SK-N-MC (cell line): ENCODE measurements around the gene NDUFA7.
"Not testable (repeated sequence)": the region's sequence is repeated elsewhere in the genome, so short reads cannot be mapped to it uniquely, and the experiment has no call there.

ENCODE experiments used
- DNase-seq: peaks from one replicate; pipeline ENCODE4 v3.0.0-alpha.2; 2011; ENCODE audit warnings: low read depth, low spot score
- H3K27ac ChIP-seq: fragments of 200-600 bp; sonication (generic); 2 replicates; pipeline ENCODE4 v1.5.1; 2016; ENCODE audit warnings: mixed run types
- H3K36me3 ChIP-seq: fragments of 200-600 bp; sonication (generic); 2 replicates; pipeline ENCODE4 v1.6.1; 2017; ENCODE audit warnings: antibody characterized with exemption, low read length, mixed read lengths; ENCODE audit not compliant: insufficient read depth
- H3K4me3 ChIP-seq: fragments of 200-600 bp; sonication (generic); 2 replicates; pipeline ENCODE4 v1.5.1; 2016
- H3K9ac ChIP-seq: fragments of 200-600 bp; sonication (generic); 2 replicates; pipeline ENCODE4 v1.8.0; 2017; ENCODE audit warnings: mixed run types, mixed read lengths; ENCODE audit not compliant: insufficient read length
- H3K9me3 ChIP-seq: fragments of 200-600 bp; sonication (generic); 2 replicates; pipeline ENCODE4 v1.6.1; 2017; ENCODE audit warnings: low read depth, mild to moderate bottlenecking, antibody characterized with exemption, low read length, moderate library complexity, mixed read lengths
- EZH2 ChIP-seq: fragments of 200-600 bp; sonication (generic); IDR thresholded peaks from one replicate; pipeline ENCODE4 v1.6.1; 2017; ENCODE audit warnings: antibody characterized with exemption
- FOXP2 ChIP-seq: optimal IDR thresholded peaks from 2 replicates; pipeline ENCODE3; 2011; ENCODE audit warnings: mild to moderate bottlenecking, moderate library complexity; ENCODE audit not compliant: insufficient read depth; ENCODE audit errors: extremely low read length, control extremely low read depth
- POLR2AphosphoS5 ChIP-seq: IDR thresholded peaks from 2 replicates; pipeline ENCODE4 v1.6.1; 2012; ENCODE audit warnings: mild to moderate bottlenecking, low read depth, low read length, borderline replicate concordance

The NDUFA7 gene

GRCh38 chr19:8349629-8350372 lies 28.6 kb upstream of the NDUFA7 start:
- peak overlapping the region; percentile 96 for H3K27ac ChIP-seq
- DNase-seq, result peak; percentile 86
- not testable (repeated sequence) for H3K36me3 ChIP-seq, H3K9me3 ChIP-seq, H3K4me3 ChIP-seq, H3K9ac ChIP-seq
- TF ChIP-seq POLR2AphosphoS5, result peak; percentile 57; the same call in 1 of the 2 replicates

DNA sequence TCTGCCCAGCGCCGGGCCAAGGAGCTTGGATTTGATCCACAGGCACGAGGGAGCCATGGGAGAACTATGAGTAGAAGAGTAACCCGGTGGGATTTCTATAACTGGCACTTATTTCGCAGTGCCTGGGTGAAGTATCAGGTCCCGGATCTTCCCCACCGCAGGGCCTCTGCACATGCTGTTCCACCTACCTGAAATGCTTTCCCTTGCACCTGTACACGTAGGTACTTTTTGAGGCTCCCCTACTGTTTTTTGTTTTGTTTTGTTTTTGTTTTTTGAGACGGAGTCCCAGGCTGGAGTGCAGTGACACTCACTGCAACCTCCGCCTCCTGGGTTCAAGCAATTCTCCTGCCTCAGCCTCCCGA lies 22.3 kb upstream of the NDUFA7 start:
- H3K36me3 ChIP-seq, result no peaks in the 10 kb centered on the region
- no peak for DNase-seq
- H3K4me3 ChIP-seq, result peak overlapping the region; percentile 85
- no peaks in the 10 kb centered on the region for H3K9me3 ChIP-seq
- TF ChIP-seq EZH2 (no peak), FOXP2 (no peak), POLR2AphosphoS5 (no peak)
- no peak overlapping the region for H3K27ac ChIP-seq
- H3K9ac ChIP-seq, result no peak overlapping the region

- no peak within 1 kb of the TSS for H3K27ac ChIP-seq
- peak within 1 kb of the TSS; percentile 85 for H3K4me3 ChIP-seq
- peak; percentile 81 for DNase-seq
- TF ChIP-seq EZH2 (no peak), FOXP2 (no peak), POLR2AphosphoS5 (peak; percentile 39; the same call in 1 of the 2 replicates)
- no peaks in the 10 kb centered on the region for H3K9me3 ChIP-seq
- peak within 1 kb of the TSS; percentile 68 for H3K9ac ChIP-seq
- no peaks in the 10 kb centered on the region for H3K36me3 ChIP-seq
Measured at GRCh38 chr19:8342684-8343482, 21.7 kb upstream of the NDUFA7 start, which contains the start of gene KANK3. KANK3 (minus strand) TSS chr19:8343262; CDS start chr19:8337828, 5,434 bp downstream.

GRCh38 chr19:8342316-8342683 lies 21.1 kb upstream of the NDUFA7 start:
- H3K9me3 ChIP-seq, result no peaks in the 10 kb centered on the region
- no peak for DNase-seq
- peak overlapping the region; percentile 85 for H3K4me3 ChIP-seq
- H3K27ac ChIP-seq, result no peak overlapping the region
- TF ChIP-seq POLR2AphosphoS5, result no peak
- H3K9ac ChIP-seq, result peak overlapping the region; percentile 68
- H3K36me3 ChIP-seq, result no peaks in the 10 kb centered on the region

DNA sequence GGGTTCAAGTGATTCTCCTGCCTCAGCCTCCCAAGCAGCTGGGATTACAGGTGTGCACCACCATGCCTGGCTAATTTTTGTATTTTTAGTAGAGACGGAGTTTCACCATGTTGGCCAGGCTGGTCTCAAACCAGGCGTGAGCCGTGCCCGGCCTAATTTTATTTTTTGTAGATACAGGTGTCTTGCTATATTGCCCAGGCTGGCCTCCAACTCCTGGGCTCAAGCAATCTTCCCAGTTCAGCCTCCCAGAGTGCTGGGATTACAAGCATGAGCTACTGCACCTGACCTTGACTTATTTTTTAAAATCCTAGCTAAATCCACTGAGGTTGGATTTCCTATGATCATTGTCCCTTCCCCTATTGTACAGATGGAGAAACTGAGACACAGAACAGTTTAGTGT lies 20.3 kb upstream of the NDUFA7 start:
- not testable (repeated sequence) for H3K27ac ChIP-seq, H3K4me3 ChIP-seq, DNase-seq, H3K9ac ChIP-seq, H3K9me3 ChIP-seq, H3K36me3 ChIP-seq

DNA sequence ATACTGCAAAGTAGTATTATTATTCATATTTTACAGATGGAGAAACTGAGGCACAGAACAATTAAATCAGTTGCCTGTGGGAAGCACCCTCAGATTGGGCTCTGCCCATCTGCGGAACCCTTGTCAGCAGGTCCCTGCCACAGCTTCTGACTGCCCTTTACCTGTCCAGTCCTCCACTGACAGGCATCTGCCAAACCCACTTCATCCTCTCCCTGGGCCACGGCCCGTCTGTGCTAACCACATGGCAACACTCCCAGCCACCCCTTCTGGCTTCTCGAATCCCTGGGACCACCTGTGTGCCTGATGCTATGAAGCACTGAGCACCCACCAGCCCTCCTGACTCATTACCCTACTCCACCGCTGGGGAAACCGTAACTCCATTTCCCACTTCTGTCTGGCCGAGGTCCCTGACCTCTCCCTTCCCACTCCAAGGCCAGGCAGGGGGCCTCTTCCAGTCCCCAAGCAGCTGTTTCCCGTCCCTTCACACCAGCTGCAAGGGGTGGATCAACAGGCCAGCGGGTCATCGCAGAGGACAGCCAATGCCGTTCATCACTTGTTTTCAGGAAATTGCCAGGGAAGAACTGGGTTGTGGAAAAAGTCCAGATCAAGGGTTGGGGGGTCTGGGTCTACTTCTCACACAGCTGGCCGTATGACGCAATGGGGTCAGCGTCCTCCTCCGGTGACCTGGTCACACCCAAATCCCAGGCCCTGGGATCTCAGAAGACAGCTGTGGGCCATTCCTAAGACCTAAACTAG lies 19.3 kb upstream of the NDUFA7 start:
- DNase-seq, result no peak
- no peaks in the 10 kb centered on the region for H3K36me3 ChIP-seq
- H3K9me3 ChIP-seq, result no peaks in the 10 kb centered on the region
- H3K9ac ChIP-seq, result no peak overlapping the region
- no peak overlapping the region for H3K4me3 ChIP-seq
- TF ChIP-seq EZH2, result no peak
- no peak for TF ChIP-seq FOXP2
- no peak for TF ChIP-seq POLR2AphosphoS5
- no peak overlapping the region for H3K27ac ChIP-seq

GRCh38 chr19:8338835-8339234 lies 17.7 kb upstream of the NDUFA7 start:
- H3K9ac ChIP-seq, result no peak overlapping the region
- no peaks in the 10 kb centered on the region for H3K36me3 ChIP-seq
- no peak for DNase-seq
- no peak overlapping the region for H3K4me3 ChIP-seq
- H3K27ac ChIP-seq, result no peak overlapping the region
- TF ChIP-seq EZH2 (no peak), FOXP2 (no peak), POLR2AphosphoS5 (no peak)
- no peaks in the 10 kb centered on the region for H3K9me3 ChIP-seq

DNA sequence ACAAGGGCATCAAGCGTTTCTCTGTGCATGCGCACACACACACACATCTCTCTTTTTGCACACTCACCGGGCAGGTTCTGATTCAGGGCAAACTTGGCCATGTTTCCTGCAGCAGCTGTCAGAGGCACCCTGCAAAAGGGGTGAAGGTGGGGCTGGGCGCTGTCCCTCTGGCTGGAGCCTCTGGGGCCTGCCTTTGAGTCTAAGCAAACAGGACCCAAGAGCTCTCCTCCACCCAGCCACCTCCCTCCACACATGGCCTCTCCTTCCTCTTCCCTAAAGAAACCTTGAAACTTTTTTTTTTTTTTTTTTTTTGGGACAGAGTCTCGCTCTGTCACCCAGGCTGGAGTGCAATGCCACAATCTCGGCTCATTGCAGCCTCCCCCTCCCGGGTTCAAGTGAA lies 16.6 kb upstream of the NDUFA7 start:
- H3K4me3 ChIP-seq, result no peak overlapping the region
- H3K9ac ChIP-seq, result no peak overlapping the region
- no peak for TF ChIP-seq EZH2
- no peak for TF ChIP-seq POLR2AphosphoS5
- no peak for TF ChIP-seq FOXP2
- no peaks in the 10 kb centered on the region for H3K36me3 ChIP-seq
- no peaks in the 10 kb centered on the region for H3K9me3 ChIP-seq
- DNase-seq, result no peak
- H3K27ac ChIP-seq, result no peak overlapping the region

- no peak for DNase-seq
- no peak overlapping the region for H3K9ac ChIP-seq
- no peak overlapping the region for H3K27ac ChIP-seq
- no peaks in the 10 kb centered on the region for H3K36me3 ChIP-seq
- H3K4me3 ChIP-seq, result no peak overlapping the region
- no peak for TF ChIP-seq EZH2
- no peak for TF ChIP-seq FOXP2
- TF ChIP-seq POLR2AphosphoS5, result no peak
- H3K9me3 ChIP-seq, result no peaks in the 10 kb centered on the region
Measured at GRCh38 chr19:8336660-8337059, 15.5 kb upstream of the NDUFA7 start.
